HG02759 (cell line): Measurements from ENCODE around the gene ADGRG6.

ENCODE experiments used
- ATAC-seq: cut with Tn5 transposase; IDR thresholded peaks from one replicate; pipeline ENCODE4 v1.9.1; 2021; ENCODE audit warnings: mild to moderate bottlenecking, moderate library complexity; ENCODE audit not compliant: unreplicated experiment

The ADGRG6 gene

GRCh38 chr6:142474531-142475289, 172.9 kb downstream of the ADGRG6 start:
- ATAC-seq, result peak; percentile 69

GRCh38 chr6:142476452-142476851, 174.6 kb downstream of the ADGRG6 start:
- no peak for ATAC-seq

GRCh38 chr6:142478117-142478516, 176.3 kb downstream of the ADGRG6 start:
- peak; percentile 48 for ATAC-seq

- no peak for ATAC-seq
These were observed 179.7 kb downstream of the ADGRG6 start for GRCh38 chr6:142481466-142481865.

DNA sequence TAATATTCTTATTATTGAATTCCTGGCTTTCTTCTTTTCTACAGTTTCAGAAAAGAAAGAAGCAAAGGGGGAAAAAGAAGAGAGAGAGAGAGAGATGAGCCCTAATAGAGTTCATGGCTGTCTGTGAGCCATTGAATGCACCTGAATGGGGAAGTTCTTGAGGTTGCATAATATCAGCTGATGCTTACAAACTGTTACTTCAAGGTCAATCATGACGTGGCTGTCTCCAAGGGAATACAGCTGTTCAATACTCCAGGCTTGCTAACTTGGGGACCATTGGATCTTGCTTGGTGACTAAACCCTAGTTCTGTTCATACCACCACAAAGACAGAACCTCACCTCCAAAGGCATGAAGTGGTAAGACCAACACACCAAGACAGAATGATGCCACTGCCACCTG, 180.4 kb downstream of the ADGRG6 start:
- no peak for ATAC-seq

DNA sequence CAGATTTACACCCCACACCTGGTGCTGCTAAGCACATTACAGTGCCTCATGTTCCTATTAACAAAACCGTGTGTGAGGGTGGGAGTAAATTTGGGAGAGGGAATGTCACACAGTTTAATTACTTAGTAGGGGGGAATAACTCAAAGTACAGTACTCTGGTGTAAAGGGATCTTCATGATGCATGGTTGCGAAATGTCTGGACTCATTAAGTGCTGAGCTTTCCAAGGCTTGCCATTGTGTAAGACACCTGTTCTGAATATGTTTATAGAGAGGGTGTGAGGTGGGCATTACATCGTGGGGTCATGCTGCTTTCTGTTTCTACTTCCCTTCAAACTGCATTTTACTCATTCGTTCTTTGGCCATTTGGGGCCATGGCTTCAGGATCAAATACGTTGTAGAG, 181.2 kb downstream of the ADGRG6 start:
- ATAC-seq, result no peak

- ATAC-seq, result no peak
These were observed 183.4 kb downstream of the ADGRG6 start for GRCh38 chr6:142485256-142485655.

GRCh38 chr6:142489722-142490610, 188.2 kb downstream of the ADGRG6 start:
- no peak for ATAC-seq
